ENCODE data around the gene CTSW. TPM values are rescaled to one million over a fixed set of nuclear protein-coding genes. Genes with fewer than 3 reads are reported as not detected.
A peak's percentile ranks its signal among the peaks of the same experiment; 100 is the strongest.

Gene CTSW
- total RNA-seq, 1 experiment from 2014 or later, result not detected

DNA sequence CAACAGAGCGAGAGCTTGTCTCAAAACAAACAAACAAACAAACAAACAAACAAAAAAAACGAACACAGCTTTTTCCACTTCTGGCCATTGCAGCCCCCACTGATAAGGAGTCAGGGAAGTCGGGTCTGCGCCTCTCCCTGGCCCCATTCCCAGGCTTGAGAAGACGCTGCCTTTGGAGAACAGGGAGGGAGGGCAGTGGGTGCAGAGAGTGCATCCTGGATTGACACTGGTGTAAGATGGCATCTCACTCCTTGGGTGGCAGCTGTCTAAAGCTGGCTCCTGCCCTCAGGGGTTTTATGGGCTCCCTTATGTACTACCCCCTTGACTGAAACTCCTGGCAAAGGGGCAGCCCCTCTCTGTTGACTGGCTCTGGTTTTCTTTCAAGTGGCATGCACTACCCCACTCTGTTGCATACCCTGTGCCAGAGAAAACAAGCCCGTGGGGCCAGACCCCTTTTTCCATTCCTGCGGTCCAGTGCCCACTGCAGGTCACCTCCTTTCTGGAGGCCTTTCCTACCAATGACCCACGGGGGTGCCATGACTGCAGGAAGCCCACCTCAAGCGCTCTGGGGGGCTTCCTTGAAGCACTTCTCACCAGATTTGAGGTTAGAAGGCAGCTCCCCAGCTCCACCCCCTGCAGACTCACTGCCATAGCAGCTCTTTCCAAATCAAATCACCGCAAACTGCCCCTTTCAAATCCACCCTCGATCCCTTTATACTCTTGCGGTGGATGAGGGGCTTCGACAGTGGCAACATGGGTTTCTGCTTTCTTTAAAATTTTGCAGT lies 52.3 kb downstream of the CTSW start:
- POLR2A ChIA-PET, result interaction anchor here (1.0 to 1.2 kb wide), 2 partner anchors 14 to 72 kb away, joined by 4 to 6 read pairs; partner anchors contain the start of gene MUS81
- H3K4me1 Mint-ChIP-seq, result peaks cover 17% of the 10 kb centered on the region
- H3K9me3 Mint-ChIP-seq, result no peaks in the 10 kb centered on the region
- DNase-seq (ENCODE audit: low spot score) (no peak), ATAC-seq (peak; percentile 65)
- H3K36me3 Mint-ChIP-seq, result no peaks in the 10 kb centered on the region
- no peak overlapping the region for H3K27ac Mint-ChIP-seq
- CTCF ChIA-PET, result interaction anchor here (0.6 to 3.7 kb wide), 20 partner anchors 11 to 162 kb away, joined by 3 to 24 read pairs (median 5); partner anchors contain the start of genes C11orf68, CCDC85B, FIBP and MUS81
- H3K27me3 Mint-ChIP-seq (ENCODE audit: low read depth), result no peaks in the 10 kb centered on the region
- H3K4me3 Mint-ChIP-seq, result no peak overlapping the region
- TF ChIP-seq PRDM15 (CRISPR knock-in tag; IDR thresholded peaks at IDR 0.05) (no peak), CREM (CRISPR knock-in tag; IDR thresholded peaks at IDR 0.05) (no peak), FOXP1 (CRISPR knock-in tag; IDR thresholded peaks at IDR 0.05; ENCODE audit: borderline replicate concordance) (no peak), NR2C2 (CRISPR knock-in tag; IDR thresholded peaks at IDR 0.05) (no peak), SP1 (CRISPR knock-in tag; conservative IDR thresholded peaks at IDR 0.05) (no peak), HMGA2 (CRISPR knock-in tag; IDR thresholded peaks at IDR 0.05) (no peak), MYBL2 (CRISPR knock-in tag; IDR thresholded peaks at IDR 0.05) (no peak), FOXP4 (CRISPR knock-in tag; IDR thresholded peaks at IDR 0.05) (no peak), ZNF281 (CRISPR knock-in tag; IDR thresholded peaks at IDR 0.05) (no peak), STAT6 (CRISPR knock-in tag; conservative IDR thresholded peaks at IDR 0.05; ENCODE audit: low read depth) (no peak), NR3C1 (CRISPR knock-in tag; conservative IDR thresholded peaks at IDR 0.05; ENCODE audit: low read depth) (no peak), JUN (CRISPR knock-in tag; IDR thresholded peaks at IDR 0.05) (no peak), IRF2 (CRISPR knock-in tag; IDR thresholded peaks at IDR 0.05; ENCODE audit: borderline replicate concordance, low read depth) (no peak), ZBTB21 (CRISPR knock-in tag; IDR thresholded peaks at IDR 0.05; ENCODE audit: borderline replicate concordance) (no peak)
- TF ChIP-seq, protein P1, sequence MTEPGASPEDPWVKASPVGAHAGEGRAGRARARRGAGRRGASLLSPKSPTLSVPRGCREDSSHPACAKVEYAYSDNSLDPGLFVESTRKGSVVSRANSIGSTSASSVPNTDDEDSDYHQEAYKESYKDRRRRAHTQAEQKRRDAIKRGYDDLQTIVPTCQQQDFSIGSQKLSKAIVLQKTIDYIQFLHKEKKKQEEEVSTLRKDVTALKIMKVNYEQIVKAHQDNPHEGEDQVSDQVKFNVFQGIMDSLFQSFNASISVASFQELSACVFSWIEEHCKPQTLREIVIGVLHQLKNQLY (CRISPR knock-in tag; IDR thresholded peaks at IDR 0.05), result no peak
- TF ChIP-seq, protein P2, sequence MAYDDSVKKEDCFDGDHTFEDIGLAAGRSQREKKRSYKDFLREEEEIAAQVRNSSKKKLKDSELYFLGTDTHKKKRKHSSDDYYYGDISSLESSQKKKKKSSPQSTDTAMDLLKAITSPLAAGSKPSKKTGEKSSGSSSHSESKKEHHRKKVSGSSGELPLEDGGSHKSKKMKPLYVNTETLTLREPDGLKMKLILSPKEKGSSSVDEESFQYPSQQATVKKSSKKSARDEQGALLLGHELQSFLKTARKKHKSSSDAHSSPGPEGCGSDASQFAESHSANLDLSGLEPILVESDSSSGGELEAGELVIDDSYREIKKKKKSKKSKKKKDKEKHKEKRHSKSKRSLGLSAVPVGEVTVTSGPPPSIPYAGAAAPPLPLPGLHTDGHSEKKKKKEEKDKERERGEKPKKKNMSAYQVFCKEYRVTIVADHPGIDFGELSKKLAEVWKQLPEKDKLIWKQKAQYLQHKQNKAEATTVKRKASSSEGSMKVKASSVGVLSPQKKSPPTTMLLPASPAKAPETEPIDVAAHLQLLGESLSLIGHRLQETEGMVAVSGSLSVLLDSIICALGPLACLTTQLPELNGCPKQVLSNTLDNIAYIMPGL (CRISPR knock-in tag; IDR thresholded peaks at IDR 0.05), result no peak
